Gastroesophageal sphincter (tissue), 3 donors: Measurements from ENCODE around the gene CDNF.

ENCODE experiments used
- POLR2A ChIP-seq, 2 donors: fragments of 450-650 bp; IDR thresholded peaks; one replicate each; pipeline ENCODE4 v1.6.1; 2017; ENCODE audit warnings: antibody characterized with exemption in 2 of 2, mild to moderate bottlenecking in 2 of 2, moderate library complexity in 1 of 2
- POLR2AphosphoS5 ChIP-seq: sonication (generic); formaldehyde crosslinking; IDR thresholded peaks from one replicate; pipeline ENCODE4 v1.6.1; 2017; ENCODE audit warnings: antibody characterized with exemption
- TF ChIP-seq, protein P1 (sequence below), 4 experiments: fragments of 200-600 bp in 2 of 4; fragments of 450-650 bp in 2 of 4; sonication (generic) in 1 of 4; IDR thresholded peaks; one replicate each; pipeline ENCODE4 v1.5.1; 2017 to 2019; ENCODE audit warnings: antibody characterized with exemption in 4 of 4, mild to moderate bottlenecking in 2 of 4, moderate library complexity in 2 of 4

DNA sequence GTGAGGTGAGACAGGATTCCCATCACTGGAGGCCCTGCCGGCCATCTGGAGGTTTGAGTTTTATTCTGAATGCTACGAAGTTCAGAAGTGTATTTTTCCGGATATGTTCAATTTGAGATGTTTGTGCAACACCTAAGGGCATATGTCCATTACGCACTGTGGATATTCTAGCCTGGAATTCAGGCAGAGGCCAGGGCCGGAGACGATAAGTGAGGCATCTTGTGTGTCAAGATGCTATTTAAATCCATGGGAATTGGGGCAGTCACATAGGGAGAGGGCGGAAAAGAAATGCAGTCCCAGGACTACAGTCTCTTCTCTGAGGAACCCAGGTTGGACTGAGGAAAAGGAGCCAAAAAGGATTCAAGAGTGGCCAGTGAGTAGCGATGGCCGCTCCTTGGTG is 38.9 kb upstream of the CDNF start:
- no peak for TF ChIP-seq POLR2AphosphoS5
- TF ChIP-seq, protein P1, sequence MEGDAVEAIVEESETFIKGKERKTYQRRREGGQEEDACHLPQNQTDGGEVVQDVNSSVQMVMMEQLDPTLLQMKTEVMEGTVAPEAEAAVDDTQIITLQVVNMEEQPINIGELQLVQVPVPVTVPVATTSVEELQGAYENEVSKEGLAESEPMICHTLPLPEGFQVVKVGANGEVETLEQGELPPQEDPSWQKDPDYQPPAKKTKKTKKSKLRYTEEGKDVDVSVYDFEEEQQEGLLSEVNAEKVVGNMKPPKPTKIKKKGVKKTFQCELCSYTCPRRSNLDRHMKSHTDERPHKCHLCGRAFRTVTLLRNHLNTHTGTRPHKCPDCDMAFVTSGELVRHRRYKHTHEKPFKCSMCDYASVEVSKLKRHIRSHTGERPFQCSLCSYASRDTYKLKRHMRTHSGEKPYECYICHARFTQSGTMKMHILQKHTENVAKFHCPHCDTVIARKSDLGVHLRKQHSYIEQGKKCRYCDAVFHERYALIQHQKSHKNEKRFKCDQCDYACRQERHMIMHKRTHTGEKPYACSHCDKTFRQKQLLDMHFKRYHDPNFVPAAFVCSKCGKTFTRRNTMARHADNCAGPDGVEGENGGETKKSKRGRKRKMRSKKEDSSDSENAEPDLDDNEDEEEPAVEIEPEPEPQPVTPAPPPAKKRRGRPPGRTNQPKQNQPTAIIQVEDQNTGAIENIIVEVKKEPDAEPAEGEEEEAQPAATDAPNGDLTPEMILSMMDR (IDR thresholded peaks at IDR 0.05), result no peak
- TF ChIP-seq POLR2A (IDR thresholded peaks at IDR 0.05), result no peak
